Stomach (tissue), 9 donors: ENCODE measurements around the gene MYOT. TPM values are rescaled to one million over a fixed set of nuclear protein-coding genes. Genes with fewer than 3 reads are reported as not detected.

ENCODE experiments used
- DNase-seq, 2 donors: peaks; one replicate each; pipeline versions ENCODE4 v3.0.0 to v3.0.0-alpha.2; 2013 to 2019
- H3K27ac ChIP-seq, 5 donors: fragments of 200-600 bp in 4 of 5; sonication (generic) in 4 of 5; one replicate each; pipeline ENCODE4 v1.5.1; 2013 to 2019; ENCODE audit warnings: mild to moderate bottlenecking in 1 of 5, moderate library complexity in 1 of 5
- H3K27me3 ChIP-seq, 3 donors: fragments of 200-600 bp; sonication (generic); one replicate each; pipeline ENCODE4 v1.5.1; 2017 to 2019; ENCODE audit warnings: mixed run types in 1 of 3
- H3K36me3 ChIP-seq, 4 donors: fragments of 200-600 bp; sonication (generic); 1 replicate in 3 of 4; 2 replicates in 1 of 4; pipeline ENCODE4 v1.5.1; 2016 to 2019
- H3K4me1 ChIP-seq, 4 donors: fragments of 200-600 bp; sonication (generic); one replicate each; pipeline ENCODE4 v1.5.1; 2016 to 2019
- H3K4me3 ChIP-seq, 4 donors: fragments of 200-600 bp; sonication (generic) in 3 of 4; one replicate each; pipeline ENCODE4 v1.5.1; 2016 to 2019; ENCODE audit warnings: mild to moderate bottlenecking in 1 of 4
- H3K9me3 ChIP-seq, 4 donors: fragments of 200-600 bp; sonication (generic); one replicate each; pipeline ENCODE4 v1.5.1; 2016 to 2019
- EP300 ChIP-seq: sonication (generic); formaldehyde crosslinking; IDR thresholded peaks from one replicate; pipeline ENCODE4 v1.6.1; 2017; ENCODE audit warnings: antibody characterized with exemption
- POLR2A ChIP-seq, 4 donors: fragments of 450-650 bp; IDR thresholded peaks; one replicate each; pipeline ENCODE4 v1.6.1; 2016; ENCODE audit warnings: antibody characterized with exemption in 4 of 4, control low read depth in 2 of 4, mild to moderate bottlenecking in 1 of 4, moderate library complexity in 1 of 4
- POLR2AphosphoS5 ChIP-seq, 3 donors: sonication (generic); formaldehyde crosslinking; IDR thresholded peaks; one replicate each; pipeline ENCODE4 v1.6.1; 2016; ENCODE audit warnings: antibody characterized with exemption in 3 of 3
- WGBS, 5 donors: extraction: QIAGEN DNeasy Blood & Tissue Kit in 3 of 5; methylation state at CpG; one replicate each; pipeline versions ENCODE4 v1.1.5 to v1.1.7; 2013 to 2018; 5-methylcytosine and 5-hydroxymethylcytosine counted together
- intact Hi-C: fragments of 100-400 bp; cut with DNase I; formaldehyde crosslinking; loops from one replicate; pipeline ENCODE4 v1.15.1; 2023; ENCODE audit warnings: low total_unique reads
- polyA plus RNA-seq, 3 donors: library from polyadenylated mRNA; stranded (reverse); fragments of 200-250 nt; gene quantifications; one replicate each; pipeline ENCODE4 v1.2.3, GENCODE V29; 2013
- total RNA-seq, 5 donors: library from RNA; depleted of rRNA; stranded (reverse); fragments of >200 nt; gene quantifications; one replicate each; pipeline versions ENCODE4 v1.1.0 to v1.2.3, GENCODE V29; 2014 to 2016
- TF ChIP-seq, protein P1 (sequence below), 7 experiments: fragments of 450-650 bp in 4 of 7; fragments of 200-600 bp in 3 of 7; sonication (generic) in 3 of 7; IDR thresholded peaks; one replicate each; pipeline ENCODE4 v1.5.1; 2016 to 2019; ENCODE audit warnings: antibody characterized with exemption in 7 of 7, control low read depth in 2 of 7, mild to moderate bottlenecking in 1 of 7
- donor health status: healthy with polysubstance abuse.
- donor health status: Bipolar disorder and iron deficiency.
- donor health status: healthy.

MYOT gene
- total and polyA plus RNA-seq, 8 donors: 2.1 to 14.8 (median 5.6) TPM; not detected in 2

DNA sequence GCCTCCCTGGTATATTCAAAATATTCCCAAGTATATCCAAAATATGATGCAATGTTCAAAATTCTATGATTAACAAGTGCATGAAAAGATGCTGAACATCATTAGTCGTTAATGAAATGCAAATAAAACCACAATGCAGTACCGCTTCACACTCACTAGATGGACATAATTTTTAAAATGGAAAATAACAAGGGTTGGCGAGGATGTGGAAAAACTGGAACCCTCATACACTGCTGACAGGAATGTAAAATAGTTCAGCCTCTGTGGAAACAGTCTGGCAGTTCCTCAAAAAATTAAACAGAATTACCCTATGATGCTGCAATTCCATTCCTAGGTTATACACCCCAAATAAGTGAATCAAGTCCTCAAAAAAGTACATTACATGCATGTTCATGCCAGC, 36.1 kb upstream of the MYOT start:
- no peak for TF ChIP-seq POLR2A (IDR thresholded peaks at IDR 0.05)
- TF ChIP-seq EP300: no peak
- no peak for TF ChIP-seq POLR2AphosphoS5 (IDR thresholded peaks at IDR 0.05)
- TF ChIP-seq, protein P1, sequence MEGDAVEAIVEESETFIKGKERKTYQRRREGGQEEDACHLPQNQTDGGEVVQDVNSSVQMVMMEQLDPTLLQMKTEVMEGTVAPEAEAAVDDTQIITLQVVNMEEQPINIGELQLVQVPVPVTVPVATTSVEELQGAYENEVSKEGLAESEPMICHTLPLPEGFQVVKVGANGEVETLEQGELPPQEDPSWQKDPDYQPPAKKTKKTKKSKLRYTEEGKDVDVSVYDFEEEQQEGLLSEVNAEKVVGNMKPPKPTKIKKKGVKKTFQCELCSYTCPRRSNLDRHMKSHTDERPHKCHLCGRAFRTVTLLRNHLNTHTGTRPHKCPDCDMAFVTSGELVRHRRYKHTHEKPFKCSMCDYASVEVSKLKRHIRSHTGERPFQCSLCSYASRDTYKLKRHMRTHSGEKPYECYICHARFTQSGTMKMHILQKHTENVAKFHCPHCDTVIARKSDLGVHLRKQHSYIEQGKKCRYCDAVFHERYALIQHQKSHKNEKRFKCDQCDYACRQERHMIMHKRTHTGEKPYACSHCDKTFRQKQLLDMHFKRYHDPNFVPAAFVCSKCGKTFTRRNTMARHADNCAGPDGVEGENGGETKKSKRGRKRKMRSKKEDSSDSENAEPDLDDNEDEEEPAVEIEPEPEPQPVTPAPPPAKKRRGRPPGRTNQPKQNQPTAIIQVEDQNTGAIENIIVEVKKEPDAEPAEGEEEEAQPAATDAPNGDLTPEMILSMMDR (IDR thresholded peaks at IDR 0.05): no peak
- Histone ChIP-seq H3K4me3 (no peak overlapping the region), H3K27me3 (no peaks in the 10 kb centered on the region), H3K4me1 (peaks cover 0 to 14% (median 3%) of the 10 kb centered on the region in 4 donors), H3K27ac (no peak overlapping the region), H3K36me3 (no peaks in the 10 kb centered on the region), H3K9me3 (no peaks in the 10 kb centered on the region)
- WGBS, 5 donors: 75 to 95% (median 80%) methylated on average over 3 of the region's 3 CpGs
- intact Hi-C loops: no loop called here
- no peak for DNase-seq

DNA sequence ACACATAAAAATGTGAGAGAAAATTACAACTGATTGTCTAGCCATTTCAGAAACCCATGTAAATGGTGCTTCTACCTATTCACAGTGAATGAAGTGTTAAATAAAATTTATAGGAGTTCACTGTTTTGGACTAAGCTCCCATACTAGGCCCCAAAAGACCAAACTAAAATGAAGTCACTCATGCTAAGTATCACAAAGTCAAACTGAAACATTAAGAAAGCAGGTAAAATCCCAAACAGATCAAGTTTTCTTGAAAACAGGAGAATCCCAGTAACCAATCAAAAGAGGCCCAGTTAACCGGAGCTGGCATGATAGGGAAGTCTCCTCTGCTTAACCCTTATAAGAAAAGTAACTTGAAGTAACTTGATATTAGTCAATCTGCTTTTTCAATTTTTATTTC, 35.2 kb upstream of the MYOT start:
- no peak for DNase-seq
- no peaks in the 10 kb centered on the region for H3K9me3 ChIP-seq
- no peak overlapping the region for H3K4me3 ChIP-seq
- WGBS, 5 donors: 73 to 82% (median 79%) methylated on average over 1 of the region's 1 CpG
- intact Hi-C loops: no loop called here
- no peak overlapping the region for H3K27ac ChIP-seq
- no peaks in the 10 kb centered on the region for H3K27me3 ChIP-seq
- TF ChIP-seq, protein P1 (IDR thresholded peaks at IDR 0.05): no peak
- TF ChIP-seq POLR2AphosphoS5 (IDR thresholded peaks at IDR 0.05) (no peak), EP300 (no peak), POLR2A (IDR thresholded peaks at IDR 0.05) (no peak)
- no peaks in the 10 kb centered on the region for H3K36me3 ChIP-seq
- H3K4me1 ChIP-seq: peaks cover 0 to 18% (median 5%) of the 10 kb centered on the region in 4 donors

DNA sequence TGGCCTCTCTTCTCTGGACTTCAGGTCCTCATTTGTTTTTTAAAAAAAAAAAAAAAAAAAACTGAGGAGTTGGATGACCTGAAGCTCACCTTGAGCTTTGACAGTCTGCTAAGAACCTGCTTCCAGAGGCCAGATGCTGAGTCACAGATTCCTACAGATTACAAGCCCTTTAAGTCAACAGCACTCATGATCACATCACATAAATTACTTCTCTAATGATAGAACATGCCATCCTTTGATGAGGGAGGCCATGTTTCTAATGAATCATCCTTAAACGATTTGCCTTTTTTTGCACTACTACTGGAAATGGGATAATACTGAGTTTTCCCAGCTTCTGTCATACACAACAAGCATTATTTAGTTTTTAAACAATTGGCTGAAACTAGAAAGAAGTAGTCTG, 34.2 kb upstream of the MYOT start:
- WGBS, 5 donors: 33 to 45% (median 37%) methylated on average over 1 of the region's 1 CpG
- no peaks in the 10 kb centered on the region for H3K9me3 ChIP-seq
- TF ChIP-seq EP300 (no peak), POLR2A (IDR thresholded peaks at IDR 0.05) (no peak), POLR2AphosphoS5 (IDR thresholded peaks at IDR 0.05) (peak in 2 of 3 donors; percentile 48 to 57)
- TF ChIP-seq, protein P1 (IDR thresholded peaks at IDR 0.05): no peak
- no peak overlapping the region for H3K27ac ChIP-seq
- intact Hi-C loops: no loop called here
- peaks cover 0 to 24% (median 10%) of the 10 kb centered on the region in 4 donors for H3K4me1 ChIP-seq
- H3K36me3 ChIP-seq: no peaks in the 10 kb centered on the region
- H3K4me3 ChIP-seq: no peak overlapping the region
- no peaks in the 10 kb centered on the region for H3K27me3 ChIP-seq
- DNase-seq: peak in 1 of 2 donors; percentile 48

DNA sequence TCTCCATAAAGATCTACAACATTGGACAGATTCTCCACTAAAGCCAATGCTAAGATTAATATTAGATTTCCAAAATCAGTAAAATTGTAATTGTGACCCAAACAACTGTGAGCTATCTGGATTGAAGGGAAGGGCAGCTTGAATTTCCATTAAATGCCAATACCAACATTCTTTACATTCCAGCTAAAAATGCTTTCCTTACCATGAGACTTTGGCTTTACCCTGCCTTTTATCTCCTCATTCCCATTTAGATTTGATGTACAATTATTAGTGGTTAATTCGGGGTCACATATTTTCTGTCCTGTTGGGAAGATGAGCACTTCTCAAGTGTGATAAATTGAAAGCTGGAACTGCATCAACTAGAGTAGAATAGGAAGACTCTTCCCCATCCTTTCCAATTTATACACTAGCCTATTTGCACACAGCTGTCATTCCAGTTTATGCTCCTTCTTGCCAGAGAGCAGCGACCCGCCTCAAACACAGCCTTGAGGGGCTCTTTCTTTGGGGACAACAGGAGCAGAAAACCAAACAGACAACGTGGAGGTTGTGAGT, 33.1 kb upstream of the MYOT start:
- Histone ChIP-seq H3K4me3 (no peak overlapping the region), H3K27ac (no peak overlapping the region), H3K4me1 (peaks cover 4 to 24% (median 10%) of the 10 kb centered on the region in 4 donors), H3K36me3 (no peaks in the 10 kb centered on the region), H3K27me3 (no peaks in the 10 kb centered on the region), H3K9me3 (no peaks in the 10 kb centered on the region)
- 60 to 78% (median 73%) methylated on average over 4 of the region's 4 CpGs for WGBS, 5 donors
- no peak for TF ChIP-seq POLR2A (IDR thresholded peaks at IDR 0.05)
- no peak for TF ChIP-seq EP300
- DNase-seq: no peak
- intact Hi-C loops: no loop called here

DNA sequence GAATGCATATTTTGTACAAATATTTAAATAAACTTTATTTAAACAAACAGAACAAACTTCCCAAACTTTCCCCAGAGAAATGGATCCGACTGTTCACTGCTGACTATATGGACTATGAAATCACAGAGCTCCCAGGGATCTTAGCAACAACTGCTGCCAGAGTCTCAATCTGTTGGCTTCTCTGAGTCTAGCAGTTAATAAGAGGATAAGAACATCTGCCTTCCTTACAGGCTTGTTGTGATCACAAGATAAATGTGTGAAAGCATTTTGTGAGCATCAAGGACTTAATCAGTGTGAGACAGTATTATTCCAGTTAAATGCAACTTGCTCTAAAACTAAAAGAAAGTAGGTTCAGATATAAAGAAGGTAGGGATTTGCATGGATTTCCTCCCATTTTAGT, 31.4 kb upstream of the MYOT start:
- no peaks in the 10 kb centered on the region for H3K9me3 ChIP-seq
- WGBS, 5 donors: 64 to 89% (median 74%) methylated on average over 1 of the region's 1 CpG
- peak in 1 of 2 donors; percentile 22 for DNase-seq
- no peaks in the 10 kb centered on the region for H3K27me3 ChIP-seq
- no peaks in the 10 kb centered on the region for H3K36me3 ChIP-seq
- TF ChIP-seq EP300: no peak
- TF ChIP-seq, protein P1 (IDR thresholded peaks at IDR 0.05): no peak
- TF ChIP-seq POLR2A (IDR thresholded peaks at IDR 0.05): no peak
- TF ChIP-seq POLR2AphosphoS5 (IDR thresholded peaks at IDR 0.05): no peak
- H3K4me1 ChIP-seq: peaks cover 4 to 24% (median 10%) of the 10 kb centered on the region in 4 donors
- H3K27ac ChIP-seq: peak overlapping the region in 1 of 5 donors; percentile 11
- no peak overlapping the region for H3K4me3 ChIP-seq
- intact Hi-C loops: no loop called here
